HEK293 (cell line): ENCODE results near the gene GJA9.

ENCODE experiments used
- CTCF ChIA-PET: fragments of 350-600 bp; formaldehyde crosslinking; extraction: SDS; loops from one replicate; lab custom pipeline; 2021; ENCODE audit warnings: antibody characterized with exemption; lab: Yijun Ruan, JAX
- POLR2A ChIA-PET: fragments of 300-600 bp; formaldehyde crosslinking; extraction: SDS; loops from one replicate; lab custom pipeline; 2020; ENCODE audit warnings: antibody characterized with exemption, inconsistent platforms; lab: Yijun Ruan, JAX
- H3K27ac ChIP-seq: fragments of 200-500 bp; sonication (Bioruptor generic); 2 replicates; pipeline ENCODE4 v1.5.1; 2014; ENCODE audit warnings: low read depth, low read length, control low read depth, inconsistent platforms; ENCODE audit errors: extremely low read depth
- H3K36me3 ChIP-seq, 2 experiments: fragments of 200-500 bp in 1 of 2; sonication (Bioruptor generic) in 1 of 2; 1 replicate in 1 of 2; 2 replicates in 1 of 2; pipeline ENCODE4 v1.5.1; 2014 to 2017; ENCODE audit warnings: inconsistent platforms in 2 of 2, low read length in 2 of 2; ENCODE audit not compliant: control insufficient read depth in 2 of 2, insufficient read depth in 1 of 2
- H3K4me1 ChIP-seq: fragments of 200-500 bp; sonication (Bioruptor generic); 2 replicates; pipeline ENCODE4 v1.5.1; 2014; ENCODE audit warnings: mild to moderate bottlenecking, low read length, inconsistent platforms; ENCODE audit not compliant: control insufficient read depth, insufficient read depth
- H3K4me3 ChIP-seq: 2 replicates; pipeline ENCODE4 v1.5.1; 2011; ENCODE audit warnings: low read depth, mild to moderate bottlenecking, control low read depth, low read length, moderate library complexity
- H3K9me3 ChIP-seq: fragments of 200-500 bp; sonication (Bioruptor generic); 2 replicates; pipeline ENCODE4 v1.5.1; 2014; ENCODE audit warnings: low read depth, low read length, inconsistent platforms; ENCODE audit not compliant: control insufficient read depth, insufficient read depth
- HOXD13 ChIP-seq: sonication (generic); formaldehyde crosslinking; IDR thresholded peaks from 2 replicates; pipeline ENCODE4 v1.8.0; 2022; ENCODE audit warnings: missing genetic modification reagents, borderline replicate concordance
- IKZF3 ChIP-seq: fragments of 450-650 bp; IDR thresholded peaks from 2 replicates; pipeline ENCODE4 v1.5.0; 2018; ENCODE audit warnings: missing biosample characterization, mild to moderate bottlenecking, missing genetic modification characterization, moderate library complexity
- SP3 ChIP-seq: fragments of 450-650 bp; formaldehyde crosslinking; IDR thresholded peaks from 2 replicates; pipeline ENCODE4 v1.5.1; 2016; ENCODE audit warnings: missing biosample characterization, missing genetic modification characterization
- YY2 ChIP-seq: fragments of 450-650 bp; formaldehyde crosslinking; IDR thresholded peaks from 2 replicates; pipeline ENCODE4 v1.5.1; 2016; ENCODE audit warnings: missing biosample characterization, missing genetic modification characterization
- ZFP37 ChIP-seq: fragments of 450-650 bp; formaldehyde crosslinking; IDR thresholded peaks from 2 replicates; pipeline ENCODE4 v1.5.1; 2016; ENCODE audit warnings: missing biosample characterization, missing genetic modification characterization
- ZFP41 ChIP-seq: fragments of 450-650 bp; formaldehyde crosslinking; IDR thresholded peaks from 2 replicates; pipeline ENCODE4 v1.5.1; 2016; ENCODE audit warnings: missing biosample characterization, missing genetic modification characterization, borderline replicate concordance
- ZNF132 ChIP-seq: fragments of 450-650 bp; formaldehyde crosslinking; IDR thresholded peaks from 2 replicates; pipeline ENCODE4 v1.5.1; 2017; ENCODE audit warnings: missing biosample characterization, missing genetic modification characterization, borderline replicate concordance
- ZNF155 ChIP-seq: fragments of 450-650 bp; formaldehyde crosslinking; IDR thresholded peaks from 2 replicates; pipeline ENCODE4 v1.5.1; 2016; ENCODE audit warnings: missing biosample characterization, missing genetic modification characterization
- ZNF169 ChIP-seq: fragments of 450-650 bp; formaldehyde crosslinking; IDR thresholded peaks from 2 replicates; pipeline ENCODE4 v1.5.1; 2016; ENCODE audit warnings: missing biosample characterization, missing genetic modification characterization
- ZNF184 ChIP-seq: fragments of 450-650 bp; IDR thresholded peaks from 2 replicates; pipeline ENCODE4 v1.5.1; 2018; ENCODE audit warnings: missing biosample characterization, mild to moderate bottlenecking, missing genetic modification characterization
- ZNF214 ChIP-seq: fragments of 450-650 bp; formaldehyde crosslinking; IDR thresholded peaks from 2 replicates; pipeline ENCODE4 v1.5.1; 2017; ENCODE audit warnings: missing biosample characterization, mild to moderate bottlenecking, missing genetic modification characterization, borderline replicate concordance
- ZNF311 ChIP-seq: fragments of 450-650 bp; formaldehyde crosslinking; IDR thresholded peaks from 2 replicates; pipeline ENCODE4 v1.5.1; 2017; ENCODE audit warnings: missing biosample characterization, missing genetic modification characterization, borderline replicate concordance
- ZNF335 ChIP-seq: fragments of 450-650 bp; formaldehyde crosslinking; conservative IDR thresholded peaks from 2 replicates; pipeline ENCODE4 v1.5.1; 2016; ENCODE audit warnings: missing biosample characterization, missing genetic modification characterization
- ZNF501 ChIP-seq: fragments of 450-650 bp; formaldehyde crosslinking; IDR thresholded peaks from 2 replicates; pipeline ENCODE4 v1.5.1; 2016; ENCODE audit warnings: missing biosample characterization, missing genetic modification characterization
- ZNF600 ChIP-seq: fragments of 450-650 bp; formaldehyde crosslinking; IDR thresholded peaks from 2 replicates; pipeline ENCODE4 v1.5.1; 2016; ENCODE audit warnings: missing biosample characterization, missing genetic modification characterization
- ZNF677 ChIP-seq: fragments of 450-650 bp; IDR thresholded peaks from 2 replicates; pipeline ENCODE4 v1.5.0; 2018; ENCODE audit warnings: missing biosample characterization, mild to moderate bottlenecking, missing genetic modification characterization, moderate library complexity
- ZNF791 ChIP-seq: fragments of 450-650 bp; formaldehyde crosslinking; IDR thresholded peaks from 2 replicates; pipeline ENCODE4 v1.5.1; 2016; ENCODE audit warnings: missing biosample characterization, missing genetic modification characterization
- TF ChIP-seq, protein P1 (sequence below): fragments of 450-650 bp; formaldehyde crosslinking; IDR thresholded peaks from 2 replicates; pipeline ENCODE4 v1.5.1; 2016; ENCODE audit warnings: missing biosample characterization, missing genetic modification characterization
- TF ChIP-seq, protein P2 (sequence below): fragments of 450-650 bp; formaldehyde crosslinking; IDR thresholded peaks from 2 replicates; pipeline ENCODE4 v1.5.1; 2016; ENCODE audit warnings: missing biosample characterization, missing genetic modification characterization, borderline replicate concordance
- TF ChIP-seq, protein P3 (sequence below): fragments of 450-650 bp; formaldehyde crosslinking; conservative IDR thresholded peaks from 2 replicates; pipeline ENCODE4 v1.5.1; 2016; ENCODE audit warnings: low read depth, missing biosample characterization, missing genetic modification characterization

GJA9 gene

DNA sequence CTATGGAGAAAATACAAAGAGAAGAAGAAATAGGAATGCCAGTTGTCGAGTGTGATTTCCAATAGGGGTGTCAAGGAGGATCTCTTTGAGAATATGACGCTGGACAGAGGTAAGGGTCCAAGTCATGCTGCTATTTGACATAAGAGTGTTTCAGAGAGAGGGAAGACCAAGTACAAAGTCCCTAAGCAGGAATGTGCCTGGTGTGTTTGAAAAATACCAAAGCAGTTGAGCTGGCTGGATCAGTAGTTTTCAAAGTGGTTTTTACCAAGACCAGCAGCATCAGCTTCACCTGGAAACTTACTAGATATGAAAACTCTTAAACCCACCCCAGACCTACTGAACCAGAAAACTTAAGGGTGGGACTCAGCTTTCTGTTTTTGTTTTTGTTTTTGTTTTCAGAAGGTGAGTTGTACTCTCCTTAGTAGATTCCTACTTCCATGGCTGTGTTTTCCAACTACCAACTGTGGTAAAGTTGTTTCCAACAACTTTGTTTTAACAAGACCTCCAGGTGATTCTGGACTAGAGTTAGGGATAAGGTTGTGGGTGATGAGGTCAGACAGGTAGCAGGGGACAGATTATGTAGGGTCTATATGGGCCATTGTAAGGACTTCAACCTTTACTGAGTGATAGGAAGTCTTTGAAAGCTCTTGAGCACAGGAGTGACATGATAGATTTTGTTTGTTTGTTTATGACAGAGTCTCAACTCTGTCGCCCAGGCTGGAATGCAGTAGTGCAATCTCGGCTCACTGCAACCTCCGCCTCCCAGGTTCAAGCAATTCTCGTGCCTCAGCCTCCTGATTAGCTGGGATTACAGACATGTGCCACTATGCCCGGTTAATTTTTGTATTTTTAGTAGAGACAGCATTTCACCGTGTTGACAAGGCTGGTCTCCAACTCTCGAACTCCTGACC is 7.3 kb upstream of the GJA9 start:
- ChIA-PET POLR2A (no interaction called here), CTCF (interaction anchor here (0.6 to 1.1 kb wide), 4 partner anchors 18 to 210 kb away, joined by 3 to 6 read pairs (median 4); no protein-coding TSS in a partner anchor)
- Histone ChIP-seq H3K27ac (no peak overlapping the region), H3K4me3 (no peak overlapping the region), H3K36me3 (no peaks in the 10 kb centered on the region), H3K9me3 (no peaks in the 10 kb centered on the region), H3K4me1 (no peaks in the 10 kb centered on the region)
- TF ChIP-seq, protein P1, sequence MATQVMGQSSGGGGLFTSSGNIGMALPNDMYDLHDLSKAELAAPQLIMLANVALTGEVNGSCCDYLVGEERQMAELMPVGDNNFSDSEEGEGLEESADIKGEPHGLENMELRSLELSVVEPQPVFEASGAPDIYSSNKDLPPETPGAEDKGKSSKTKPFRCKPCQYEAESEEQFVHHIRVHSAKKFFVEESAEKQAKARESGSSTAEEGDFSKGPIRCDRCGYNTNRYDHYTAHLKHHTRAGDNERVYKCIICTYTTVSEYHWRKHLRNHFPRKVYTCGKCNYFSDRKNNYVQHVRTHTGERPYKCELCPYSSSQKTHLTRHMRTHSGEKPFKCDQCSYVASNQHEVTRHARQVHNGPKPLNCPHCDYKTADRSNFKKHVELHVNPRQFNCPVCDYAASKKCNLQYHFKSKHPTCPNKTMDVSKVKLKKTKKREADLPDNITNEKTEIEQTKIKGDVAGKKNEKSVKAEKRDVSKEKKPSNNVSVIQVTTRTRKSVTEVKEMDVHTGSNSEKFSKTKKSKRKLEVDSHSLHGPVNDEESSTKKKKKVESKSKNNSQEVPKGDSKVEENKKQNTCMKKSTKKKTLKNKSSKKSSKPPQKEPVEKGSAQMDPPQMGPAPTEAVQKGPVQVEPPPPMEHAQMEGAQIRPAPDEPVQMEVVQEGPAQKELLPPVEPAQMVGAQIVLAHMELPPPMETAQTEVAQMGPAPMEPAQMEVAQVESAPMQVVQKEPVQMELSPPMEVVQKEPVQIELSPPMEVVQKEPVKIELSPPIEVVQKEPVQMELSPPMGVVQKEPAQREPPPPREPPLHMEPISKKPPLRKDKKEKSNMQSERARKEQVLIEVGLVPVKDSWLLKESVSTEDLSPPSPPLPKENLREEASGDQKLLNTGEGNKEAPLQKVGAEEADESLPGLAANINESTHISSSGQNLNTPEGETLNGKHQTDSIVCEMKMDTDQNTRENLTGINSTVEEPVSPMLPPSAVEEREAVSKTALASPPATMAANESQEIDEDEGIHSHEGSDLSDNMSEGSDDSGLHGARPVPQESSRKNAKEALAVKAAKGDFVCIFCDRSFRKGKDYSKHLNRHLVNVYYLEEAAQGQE (tag by site-specific recombination): 0 out of 2 replicates have a peak, but pooled peaks have one; percentile 23
- TF ChIP-seq SP3: no peak
- no peak for TF ChIP-seq IKZF3 (tag by site-specific recombination)
- TF ChIP-seq ZNF132 (tag by site-specific recombination): no peak
- TF ChIP-seq ZNF214 (tag by site-specific recombination): no peak

DNA sequence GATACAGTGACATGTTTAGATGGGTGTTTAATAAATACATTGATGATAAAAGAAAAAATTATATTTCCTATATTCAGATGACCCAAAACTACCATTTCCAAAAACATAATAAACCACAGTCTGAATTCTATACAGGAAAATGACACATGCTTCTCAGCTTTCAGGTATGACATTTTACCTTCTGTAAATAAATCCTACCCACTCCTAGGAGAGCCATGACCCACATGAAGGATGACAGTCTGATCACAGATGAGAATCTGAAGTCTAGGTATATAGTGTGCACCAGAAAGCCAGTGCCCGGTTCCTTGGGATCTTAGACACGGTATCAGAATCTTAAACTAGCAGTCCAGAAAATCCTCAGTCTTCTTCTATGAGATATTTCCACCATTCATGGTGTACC is 3.7 kb upstream of the GJA9 start:
- ChIA-PET CTCF (no interaction called here), POLR2A (no interaction called here)
- H3K4me3 ChIP-seq: no peak overlapping the region
- H3K36me3 ChIP-seq: no peaks in the 10 kb centered on the region
- no peaks in the 10 kb centered on the region for H3K9me3 ChIP-seq
- no peak overlapping the region for H3K27ac ChIP-seq
- no peaks in the 10 kb centered on the region for H3K4me1 ChIP-seq
- TF ChIP-seq ZFP37 (tag by site-specific recombination) (no peak), HOXD13 (CRISPR knock-in tag) (no peak), ZNF184 (no peak), ZNF335 (tag by site-specific recombination) (no peak), ZNF791 (tag by site-specific recombination) (no peak), ZNF169 (no peak), ZFP41 (tag by site-specific recombination) (no peak), ZNF311 (tag by site-specific recombination) (no peak), ZNF677 (tag by site-specific recombination) (no peak), ZNF155 (tag by site-specific recombination) (no peak), YY2 (tag by site-specific recombination) (no peak), ZNF501 (tag by site-specific recombination) (no peak), ZNF600 (tag by site-specific recombination) (no peak)
- TF ChIP-seq, protein P2, sequence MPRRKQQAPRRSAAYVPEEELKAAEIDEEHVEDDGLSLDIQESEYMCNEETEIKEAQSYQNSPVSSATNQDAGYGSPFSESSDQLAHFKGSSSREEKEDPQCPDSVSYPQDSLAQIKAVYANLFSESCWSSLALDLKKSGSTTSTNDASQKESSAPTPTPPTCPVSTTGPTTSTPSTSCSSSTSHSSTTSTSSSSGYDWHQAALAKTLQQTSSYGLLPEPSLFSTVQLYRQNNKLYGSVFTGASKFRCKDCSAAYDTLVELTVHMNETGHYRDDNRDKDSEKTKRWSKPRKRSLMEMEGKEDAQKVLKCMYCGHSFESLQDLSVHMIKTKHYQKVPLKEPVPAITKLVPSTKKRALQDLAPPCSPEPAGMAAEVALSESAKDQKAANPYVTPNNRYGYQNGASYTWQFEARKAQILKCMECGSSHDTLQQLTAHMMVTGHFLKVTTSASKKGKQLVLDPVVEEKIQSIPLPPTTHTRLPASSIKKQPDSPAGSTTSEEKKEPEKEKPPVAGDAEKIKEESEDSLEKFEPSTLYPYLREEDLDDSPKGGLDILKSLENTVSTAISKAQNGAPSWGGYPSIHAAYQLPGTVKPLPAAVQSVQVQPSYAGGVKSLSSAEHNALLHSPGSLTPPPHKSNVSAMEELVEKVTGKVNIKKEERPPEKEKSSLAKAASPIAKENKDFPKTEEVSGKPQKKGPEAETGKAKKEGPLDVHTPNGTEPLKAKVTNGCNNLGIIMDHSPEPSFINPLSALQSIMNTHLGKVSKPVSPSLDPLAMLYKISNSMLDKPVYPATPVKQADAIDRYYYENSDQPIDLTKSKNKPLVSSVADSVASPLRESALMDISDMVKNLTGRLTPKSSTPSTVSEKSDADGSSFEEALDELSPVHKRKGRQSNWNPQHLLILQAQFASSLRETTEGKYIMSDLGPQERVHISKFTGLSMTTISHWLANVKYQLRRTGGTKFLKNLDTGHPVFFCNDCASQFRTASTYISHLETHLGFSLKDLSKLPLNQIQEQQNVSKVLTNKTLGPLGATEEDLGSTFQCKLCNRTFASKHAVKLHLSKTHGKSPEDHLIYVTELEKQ (tag by site-specific recombination): no peak
- TF ChIP-seq, protein P3, sequence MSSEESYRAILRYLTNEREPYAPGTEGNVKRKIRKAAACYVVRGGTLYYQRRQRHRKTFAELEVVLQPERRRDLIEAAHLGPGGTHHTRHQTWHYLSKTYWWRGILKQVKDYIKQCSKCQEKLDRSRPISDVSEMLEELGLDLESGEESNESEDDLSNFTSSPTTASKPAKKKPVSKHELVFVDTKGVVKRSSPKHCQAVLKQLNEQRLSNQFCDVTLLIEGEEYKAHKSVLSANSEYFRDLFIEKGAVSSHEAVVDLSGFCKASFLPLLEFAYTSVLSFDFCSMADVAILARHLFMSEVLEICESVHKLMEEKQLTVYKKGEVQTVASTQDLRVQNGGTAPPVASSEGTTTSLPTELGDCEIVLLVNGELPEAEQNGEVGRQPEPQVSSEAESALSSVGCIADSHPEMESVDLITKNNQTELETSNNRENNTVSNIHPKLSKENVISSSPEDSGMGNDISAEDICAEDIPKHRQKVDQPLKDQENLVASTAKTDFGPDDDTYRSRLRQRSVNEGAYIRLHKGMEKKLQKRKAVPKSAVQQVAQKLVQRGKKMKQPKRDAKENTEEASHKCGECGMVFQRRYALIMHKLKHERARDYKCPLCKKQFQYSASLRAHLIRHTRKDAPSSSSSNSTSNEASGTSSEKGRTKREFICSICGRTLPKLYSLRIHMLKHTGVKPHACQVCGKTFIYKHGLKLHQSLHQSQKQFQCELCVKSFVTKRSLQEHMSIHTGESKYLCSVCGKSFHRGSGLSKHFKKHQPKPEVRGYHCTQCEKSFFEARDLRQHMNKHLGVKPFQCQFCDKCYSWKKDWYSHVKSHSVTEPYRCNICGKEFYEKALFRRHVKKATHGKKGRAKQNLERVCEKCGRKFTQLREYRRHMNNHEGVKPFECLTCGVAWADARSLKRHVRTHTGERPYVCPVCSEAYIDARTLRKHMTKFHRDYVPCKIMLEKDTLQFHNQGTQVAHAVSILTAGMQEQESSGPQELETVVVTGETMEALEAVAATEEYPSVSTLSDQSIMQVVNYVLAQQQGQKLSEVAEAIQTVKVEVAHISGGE (tag by site-specific recombination): no peak
